ENCODE measurements around the gene CCDC74B. TPM values are rescaled to one million over a fixed set of nuclear protein-coding genes. Genes with fewer than 3 reads are reported as not detected.

CCDC74B gene
- total and polyA plus RNA-seq, 8 donors = 0.89 to 2.9 (median 2.0) TPM; not detected in 1

Small RNA genes within 50 kb of the gene (small RNA-seq; reads per million reads assigned to genes)
- gene RNU6-1049P = 0 reads per million in 4 donors

Other genes starting within 250 kb of the CCDC74B start
- gene RAB6C, start 165.4 kb downstream of the CCDC74B start, total RNA-seq = under 1 TPM in 1 of 5 donors, not detected in 4; 0.18 TPM
- not detected for gene RAB6C, start 165.4 kb downstream of the CCDC74B start, polyA plus RNA-seq
- gene POTEF, start 15.9 kb downstream of the CCDC74B start, total RNA-seq = under 1 TPM in 1 of 5 donors, not detected in 4; 0.18 TPM
- not detected for gene POTEF, start 15.9 kb downstream of the CCDC74B start, polyA plus RNA-seq
- gene SMPD4, start 36.5 kb upstream of the CCDC74B start, total RNA-seq = 100 to 1,000 TPM in 1 of 5 donors, 10 to 100 TPM in 4; 11.4 to 109 (median 36.8) TPM
- gene SMPD4, start 36.5 kb upstream of the CCDC74B start, polyA plus RNA-seq = 10 to 100 TPM; 16.2 to 35.8 (median 19.8) TPM
- 100 to 1,000 TPM in 2 of 5 donors, 10 to 100 TPM in 3; 52.3 to 521 (median 87.5) TPM for gene MZT2B, start 37.1 kb upstream of the CCDC74B start, total RNA-seq
- 100 to 1,000 TPM; 288 to 357 (median 354) TPM for gene MZT2B, start 37.1 kb upstream of the CCDC74B start, polyA plus RNA-seq
- not detected for gene TUBA3E, start 53.3 kb upstream of the CCDC74B start, total RNA-seq
- gene TUBA3E, start 53.3 kb upstream of the CCDC74B start, polyA plus RNA-seq = not detected
- gene IMP4, start 197.8 kb upstream of the CCDC74B start, total RNA-seq = 10 to 100 TPM; 14.2 to 88.7 (median 43.7) TPM
- 100 to 1,000 TPM in 1 of 3 donors, 10 to 100 TPM in 2; 84.4 to 128 (median 85.5) TPM for gene IMP4, start 197.8 kb upstream of the CCDC74B start, polyA plus RNA-seq
- gene PTPN18, start 210.9 kb upstream of the CCDC74B start, total RNA-seq = 100 to 1,000 TPM in 2 of 5 donors, 10 to 100 TPM in 3; 38.6 to 177 (median 92.6) TPM
- gene PTPN18, start 210.9 kb upstream of the CCDC74B start, polyA plus RNA-seq = 10 to 100 TPM; 37.0 to 54.3 (median 42.8) TPM